ENCODE data around the gene FAM187B.

FAM187B gene

GRCh38 chr19:35194012-35194984 lies 34.2 kb downstream of the FAM187B start:
- H3K4me3 ChIP-seq (ENCODE audit: low read depth, low read length): no peak overlapping the region
- TF ChIP-seq CTCF (IDR thresholded peaks at IDR 0.05; ENCODE audit: low read depth, low read length): no peak

- no peak overlapping the region for H3K4me3 ChIP-seq (ENCODE audit: low read depth, low read length)
- no peak for TF ChIP-seq CTCF (IDR thresholded peaks at IDR 0.05; ENCODE audit: low read depth, low read length)
Observed at GRCh38 chr19:35184884-35185283, 43.7 kb downstream of the FAM187B start.

- TF ChIP-seq CTCF (IDR thresholded peaks at IDR 0.05; ENCODE audit: low read depth, low read length): no peak
- H3K4me3 ChIP-seq (ENCODE audit: low read depth, low read length): no peak overlapping the region
Observed at GRCh38 chr19:35184267-35184666, 44.3 kb downstream of the FAM187B start.

GRCh38 chr19:35181387-35181786 lies 47.2 kb downstream of the FAM187B start:
- TF ChIP-seq CTCF (IDR thresholded peaks at IDR 0.05; ENCODE audit: low read depth, low read length): no peak
- H3K4me3 ChIP-seq (ENCODE audit: low read depth, low read length): no peak overlapping the region

- no peak for TF ChIP-seq CTCF (IDR thresholded peaks at IDR 0.05; ENCODE audit: low read depth, low read length)
- H3K4me3 ChIP-seq (ENCODE audit: low read depth, low read length): no peak overlapping the region
Observed at GRCh38 chr19:35179830-35180229, 48.7 kb downstream of the FAM187B start.

- no peak for TF ChIP-seq CTCF (IDR thresholded peaks at IDR 0.05; ENCODE audit: low read depth, low read length)
- no peak overlapping the region for H3K4me3 ChIP-seq (ENCODE audit: low read depth, low read length)
Observed at GRCh38 chr19:35178701-35179100, 49.8 kb downstream of the FAM187B start.

Data from WI38 (cell line).